Fibroblast of peridontal ligament (primary cell): ENCODE measurements around the gene RFX1.
"Not testable (repeated sequence)": the region's sequence is repeated elsewhere in the genome, so short reads cannot be mapped to it uniquely, and the experiment has no call there.

Experiments
- DNase-seq: peaks from one replicate; pipeline ENCODE4 v3.0.0-alpha.2; 2010; ENCODE audit errors: extremely low read depth

The RFX1 gene

GRCh38 chr19:13935765-13936510, 70.2 kb downstream of the RFX1 start:
- DNase-seq: no peak

- DNase-seq: no peak
Measured at GRCh38 chr19:13934785-13935109, 71.4 kb downstream of the RFX1 start.

- no peak for DNase-seq
Measured at GRCh38 chr19:13932911-13933393, 73.2 kb downstream of the RFX1 start.

GRCh38 chr19:13932149-13932637, 73.9 kb downstream of the RFX1 start:
- no peak for DNase-seq

- no peak for DNase-seq
Measured at GRCh38 chr19:13931391-13932148, 74.5 kb downstream of the RFX1 start.

DNA sequence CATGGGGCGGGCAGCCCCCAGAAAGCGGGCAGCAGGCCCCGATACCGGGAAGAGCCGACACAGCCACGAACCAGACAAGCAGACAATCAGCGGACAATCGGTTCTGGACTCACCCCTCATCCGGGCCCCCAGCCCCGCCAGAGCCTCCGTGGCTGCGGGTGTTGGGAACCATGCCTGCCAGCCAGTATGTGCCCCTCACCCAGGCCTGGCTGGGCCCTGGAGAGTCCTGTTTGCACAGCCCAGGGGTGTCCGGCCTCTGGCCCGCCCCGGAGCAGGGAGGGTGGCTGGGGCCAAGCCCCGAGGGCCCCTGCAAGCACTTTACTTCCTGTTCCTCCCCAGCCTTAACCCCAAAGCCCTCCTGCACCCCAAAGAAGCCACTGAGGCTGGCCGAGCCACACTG, 75.7 kb downstream of the RFX1 start:
- no peak for DNase-seq

DNA sequence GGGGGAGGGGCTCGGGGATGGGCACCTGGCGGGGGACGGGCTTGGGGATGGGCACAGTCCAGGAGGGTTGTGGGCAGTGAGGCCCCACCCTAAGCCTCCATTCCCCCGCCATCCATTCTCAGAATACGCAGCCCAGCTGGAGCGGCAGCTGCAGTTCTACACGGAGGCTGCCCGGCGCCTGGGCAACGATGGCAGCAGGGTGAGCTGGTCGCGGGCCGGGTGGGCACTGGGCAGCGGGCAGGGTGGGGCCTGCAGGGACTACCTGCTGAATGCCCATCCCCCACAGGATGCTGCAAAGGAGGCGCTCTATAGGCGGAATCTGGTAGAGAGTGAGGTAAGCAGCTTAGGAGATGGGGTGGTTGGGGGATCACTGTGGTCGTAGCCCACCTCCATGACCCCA, 76.2 kb downstream of the RFX1 start:
- DNase-seq: no peak

- no peak for DNase-seq
Measured at GRCh38 chr19:13929340-13929739, 76.8 kb downstream of the RFX1 start.

GRCh38 chr19:13926715-13927114, 79.4 kb downstream of the RFX1 start:
- DNase-seq: no peak

- DNase-seq: no peak
Measured at GRCh38 chr19:13926010-13926409, 80.1 kb downstream of the RFX1 start.

DNA sequence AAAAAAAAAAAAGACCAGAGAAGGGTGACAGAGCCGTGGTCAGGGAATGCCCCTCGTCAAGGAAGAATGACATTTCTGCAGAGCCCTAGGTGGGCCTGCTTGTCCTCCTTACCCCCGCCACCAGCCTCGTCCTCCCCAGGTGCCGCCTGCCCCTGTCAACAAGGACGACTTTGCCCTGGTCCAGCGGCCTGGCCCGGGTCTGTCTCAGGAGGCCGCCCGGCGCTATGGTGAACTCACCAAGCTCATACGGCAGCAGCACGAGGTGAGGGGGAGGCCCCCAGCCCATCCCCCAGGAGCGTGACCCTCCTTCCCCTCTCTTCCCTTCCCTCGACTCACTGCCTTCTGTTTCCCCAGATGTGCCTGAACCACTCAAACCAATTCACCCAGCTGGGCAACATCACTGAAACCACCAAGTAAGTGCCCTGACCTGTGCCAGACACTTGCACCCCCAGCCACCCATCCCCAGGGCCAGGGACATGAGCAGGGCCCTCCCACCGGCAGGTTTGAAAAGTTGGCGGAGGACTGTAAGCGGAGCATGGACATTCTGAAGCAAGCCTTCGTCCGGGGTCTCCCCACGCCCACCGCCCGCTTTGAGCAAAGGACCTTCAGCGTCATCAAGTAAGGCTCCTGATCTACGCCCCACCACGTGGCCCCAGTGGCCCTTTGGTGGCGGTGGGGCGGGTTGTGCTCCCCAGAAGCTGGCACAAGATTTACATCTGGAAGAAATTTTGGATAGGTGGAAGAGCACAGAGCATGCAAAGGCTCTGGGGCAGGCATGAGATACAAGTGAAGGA, 82.7 kb downstream of the RFX1 start:
- no peak for DNase-seq

DNA sequence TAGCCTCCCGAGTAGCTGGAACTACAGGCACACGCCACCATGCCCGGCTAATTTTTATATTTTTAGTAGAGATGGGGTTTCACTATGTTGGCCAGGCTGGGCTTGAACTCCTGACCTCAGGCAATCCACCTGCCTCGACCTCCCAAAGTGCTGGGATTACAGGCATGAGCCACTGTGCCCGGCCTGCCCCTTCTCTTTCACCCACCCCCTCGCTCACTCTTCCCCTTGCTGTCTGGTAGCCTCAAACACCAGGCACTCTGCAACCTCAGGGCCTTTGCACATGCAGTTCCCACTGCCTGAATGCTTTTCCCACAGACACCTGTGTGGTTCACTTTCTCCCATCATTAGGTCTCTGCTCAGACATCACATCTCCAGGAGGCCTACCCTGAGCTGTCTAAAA, 84.0 kb downstream of the RFX1 start:
- not testable (repeated sequence) for DNase-seq

DNA sequence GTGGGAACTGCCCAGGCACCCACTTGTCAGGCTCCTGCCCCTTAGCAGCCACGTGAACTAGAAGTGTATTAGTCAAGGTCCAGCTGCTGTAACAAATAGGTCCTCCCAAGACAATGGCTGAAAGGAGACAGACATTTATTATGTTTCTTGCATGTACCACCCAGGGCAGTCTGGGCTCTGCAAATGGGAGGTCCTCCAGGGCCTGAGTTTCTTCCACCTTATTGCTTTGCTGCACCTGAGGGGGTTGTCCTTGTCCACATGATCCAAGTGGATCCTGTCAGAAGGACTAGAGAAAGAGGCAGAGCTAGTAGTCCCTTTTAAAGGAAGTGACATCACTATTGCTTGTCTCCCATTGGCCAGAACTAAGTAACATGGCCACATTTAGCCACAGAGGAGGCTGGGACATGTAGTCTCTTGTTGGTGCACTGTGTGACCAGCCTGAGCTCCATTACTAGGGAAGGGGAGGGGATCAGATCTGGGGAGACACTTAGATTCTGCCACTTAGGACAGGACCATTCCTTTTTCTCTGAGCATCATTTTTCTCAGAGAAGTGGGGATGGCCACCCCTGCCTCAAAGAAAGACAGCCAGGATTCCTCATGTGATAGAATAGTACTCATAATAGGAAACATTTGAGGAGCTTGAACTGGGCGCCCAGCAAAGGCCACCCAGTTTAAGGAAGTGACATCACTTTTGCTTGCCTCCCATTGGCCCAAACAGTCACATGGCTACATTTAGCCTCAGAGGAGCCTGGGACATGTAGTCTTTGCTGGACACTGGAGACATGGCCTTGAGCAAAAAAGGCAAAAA, 85.0 kb downstream of the RFX1 start:
- peak; percentile 43 for DNase-seq

DNA sequence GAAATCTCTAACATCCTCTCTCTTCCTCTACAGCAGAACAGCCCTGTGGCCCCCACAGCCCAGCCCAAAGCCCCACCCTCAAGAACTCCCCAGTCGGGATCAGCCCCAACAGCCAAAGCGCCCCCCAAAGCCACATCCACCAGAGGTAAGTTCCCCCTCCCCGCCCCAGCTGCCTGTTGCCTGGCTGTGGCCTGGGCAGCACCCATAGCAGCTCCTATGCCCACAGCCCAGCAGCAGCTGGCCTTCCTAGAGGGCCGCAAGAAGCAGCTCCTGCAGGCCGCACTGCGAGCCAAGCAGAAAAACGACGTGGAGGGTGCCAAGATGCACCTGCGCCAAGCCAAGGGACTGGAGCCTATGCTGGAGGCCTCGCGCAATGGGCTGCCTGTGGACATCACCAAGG, 85.6 kb downstream of the RFX1 start:
- no peak for DNase-seq

DNA sequence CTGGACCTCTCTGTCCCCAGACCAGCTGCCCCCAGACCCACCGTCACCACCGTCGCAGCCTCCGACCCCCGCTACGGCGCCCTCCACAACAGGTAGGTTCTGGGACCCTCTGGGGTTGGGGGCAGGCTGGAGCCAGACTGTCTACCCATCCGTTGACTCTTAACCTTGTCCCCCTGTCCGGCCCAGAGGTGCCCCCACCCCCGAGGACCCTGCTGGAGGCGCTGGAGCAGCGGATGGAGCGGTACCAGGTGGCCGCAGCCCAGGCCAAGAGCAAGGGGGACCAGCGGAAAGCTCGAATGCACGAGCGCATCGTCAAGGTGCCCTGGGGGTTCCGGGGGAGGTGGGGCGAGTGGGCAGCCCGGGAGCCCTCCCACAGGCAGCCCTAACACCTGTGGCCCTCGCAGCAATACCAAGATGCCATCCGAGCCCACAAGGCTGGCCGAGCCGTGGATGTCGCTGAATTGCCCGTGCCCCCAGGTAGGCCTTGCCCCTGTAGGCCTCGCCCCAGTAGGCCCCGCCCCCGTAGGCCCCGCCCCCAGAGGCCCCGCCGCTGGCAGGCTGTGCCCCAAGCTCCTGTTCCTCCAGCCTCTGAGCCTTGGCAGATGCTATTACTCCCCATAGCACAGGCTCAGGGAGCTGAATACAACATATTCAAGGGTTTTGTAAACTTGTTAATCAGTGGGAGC, 87.3 kb downstream of the RFX1 start:
- DNase-seq: no peak

DNA sequence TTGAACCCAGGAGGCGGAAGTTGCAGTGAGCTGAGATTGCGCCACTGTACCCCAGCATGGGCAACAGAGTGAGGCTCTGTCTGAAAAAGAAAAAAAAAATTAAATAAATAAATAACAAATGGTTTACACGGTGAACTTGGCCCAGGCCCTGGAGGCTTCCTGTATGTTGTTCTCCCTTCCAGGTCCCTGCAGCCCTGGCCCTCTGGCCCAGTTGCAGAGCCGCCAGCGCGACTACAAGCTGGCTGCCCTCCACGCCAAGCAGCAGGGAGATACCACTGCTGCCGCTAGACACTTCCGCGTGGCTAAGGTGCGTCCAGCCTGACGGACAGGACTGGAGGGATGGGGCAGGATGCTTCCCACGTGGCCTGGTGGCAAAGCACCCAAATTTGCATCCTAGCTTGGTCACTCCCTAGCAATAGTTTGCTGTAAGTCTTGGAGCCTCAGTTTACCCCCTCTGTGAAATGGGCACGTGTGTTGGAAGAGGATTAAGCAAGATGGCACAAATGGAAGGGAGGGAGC, 88.2 kb downstream of the RFX1 start:
- no peak for DNase-seq

GRCh38 chr19:13914777-13915176, 91.3 kb downstream of the RFX1 start:
- no peak for DNase-seq

DNA sequence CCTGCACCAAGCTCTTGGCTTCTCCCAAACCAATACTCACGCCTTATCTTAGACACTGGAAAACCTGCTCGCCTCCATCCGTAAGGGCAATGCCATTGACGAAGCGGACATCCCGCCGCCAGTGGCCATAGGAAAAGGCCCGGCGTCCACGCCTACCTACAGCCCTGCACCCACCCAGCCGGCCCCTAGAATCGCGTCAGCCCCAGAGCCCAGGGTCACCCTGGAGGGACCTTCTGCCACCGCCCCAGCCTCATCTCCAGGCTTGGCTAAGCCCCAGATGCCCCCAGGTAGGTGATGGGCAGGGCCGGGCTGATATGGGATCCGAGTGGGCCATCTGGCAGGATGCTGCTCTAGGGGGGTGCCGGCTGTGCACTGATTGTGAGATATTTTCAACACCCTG, 92.8 kb downstream of the RFX1 start:
- DNase-seq: no peak
